Panc1 (cell line): Measurements from ENCODE around the gene OLFM3. TPM values are rescaled to one million over a fixed set of nuclear protein-coding genes. Genes with fewer than 3 reads are reported as not detected.

ENCODE experiments used
- ATAC-seq: fragments of 200-7000 bp; cut with Tn5 transposase; 2 replicates; pipeline ENCODE4 v1.9.1; 2020; ENCODE audit warnings: mild to moderate bottlenecking, moderate library complexity
- BruUV-seq: library from RNA; stranded (reverse); fragments of 400-500 nt; replicated peaks from 2 replicates; lab custom pipeline; 2021; lab: Mats Ljungman, UMichigan
- CTCF ChIA-PET: fragments of 300-600 bp; sonication (Branson Sonifier 250); formaldehyde crosslinking; loops from one replicate; lab custom pipeline; 2022; ENCODE audit warnings: antibody characterized with exemption; lab: Charles Lee
- POLR2A ChIA-PET: fragments of 300-600 bp; sonication (Branson Sonifier 250); formaldehyde crosslinking; loops from one replicate; lab custom pipeline; 2022; ENCODE audit warnings: antibody characterized with exemption; lab: Charles Lee
- DNase-seq: peaks from one replicate; pipeline ENCODE4 v3.0.0-alpha.2; 2010; ENCODE audit warnings: low read depth, low spot score
- H3K27ac ChIP-seq: 2 replicates; pipeline ENCODE4 v1.5.1; 2011; ENCODE audit warnings: mild to moderate bottlenecking, low read length, inconsistent platforms
- H3K27me3 ChIP-seq: fragments of 200-500 bp; sonication (Bioruptor generic); 2 replicates; pipeline ENCODE4 v1.6.0; 2014; ENCODE audit warnings: low read length, inconsistent platforms; ENCODE audit not compliant: control insufficient read depth, insufficient read depth
- H3K36me3 ChIP-seq: fragments of 200-500 bp; sonication (Bioruptor generic); 2 replicates; pipeline ENCODE4 v1.5.1; 2014; ENCODE audit warnings: inconsistent platforms, mild to moderate bottlenecking, low read length, moderate library complexity; ENCODE audit not compliant: control insufficient read depth, insufficient read depth
- H3K4me1 ChIP-seq: 2 replicates; pipeline ENCODE4 v1.5.1; 2011; ENCODE audit warnings: inconsistent platforms, mild to moderate bottlenecking, low read length, moderate library complexity; ENCODE audit not compliant: control insufficient read depth, insufficient read depth
- H3K4me3 ChIP-seq, 2 experiments: 2 replicates each; pipeline ENCODE4 v1.5.1; 2011 to 2012; ENCODE audit warnings: low read depth in 2 of 2, low read length in 2 of 2, mild to moderate bottlenecking in 2 of 2, inconsistent platforms in 1 of 2, moderate library complexity in 1 of 2
- H3K9me3 ChIP-seq: fragments of 200-500 bp; sonication (Bioruptor generic); 2 replicates; pipeline ENCODE4 v1.5.1; 2014; ENCODE audit warnings: low read depth, mild to moderate bottlenecking, inconsistent platforms, low read length, moderate library complexity; ENCODE audit not compliant: control insufficient read depth, insufficient read depth
- POLR2AphosphoS5 ChIP-seq: IDR thresholded peaks from 2 replicates; pipeline ENCODE4 v1.6.1; 2012; ENCODE audit warnings: mild to moderate bottlenecking, low read depth, low read length, moderate library complexity
- REST ChIP-seq, 2 experiments: IDR thresholded peaks; 2 replicates each; pipeline ENCODE4 v1.6.1; 2011 to 2012; ENCODE audit warnings: low read depth in 2 of 2, control low read depth in 1 of 2, low read length in 1 of 2, mild to moderate bottlenecking in 1 of 2, moderate library complexity in 1 of 2; ENCODE audit not compliant: insufficient read depth in 1 of 2
- SIN3A ChIP-seq: IDR thresholded peaks from 2 replicates; pipeline ENCODE4 v1.6.1; 2012; ENCODE audit warnings: low read depth, mild to moderate bottlenecking, low read length, moderate library complexity, borderline replicate concordance; ENCODE audit not compliant: insufficient read depth
- TCF7L2 ChIP-seq: IDR thresholded peaks from 2 replicates; pipeline ENCODE4 v1.6.1; 2011; ENCODE audit warnings: mild to moderate bottlenecking, low read depth, low read length, inconsistent platforms
- in situ Hi-C: cut with HindIII; loops from 2 replicates; pipeline ENCODE4 v1.10.0; 2016; ENCODE audit warnings: low sequenced_read_pairs, low pct_unique_long_range_greater_than_20kb
- intact Hi-C: fragments of 100-400 bp; cut with micrococcal nuclease; formaldehyde crosslinking; loops from one replicate; pipeline ENCODE4 v1.10.0; 2022; ENCODE audit not compliant: unreplicated experiment
- total RNA-seq: library from RNA; stranded (reverse); gene quantifications from one replicate; pipeline ENCODE4 v1.2.1, GENCODE V29; 2021; ENCODE audit not compliant: unreplicated experiment
- TF ChIP-seq, protein P1 (sequence below): fragments of 450-650 bp; IDR thresholded peaks from 2 replicates; pipeline ENCODE4 v1.5.1; 2017; ENCODE audit warnings: mild to moderate bottlenecking

OLFM3 gene
- total RNA-seq, 1 experiment from 2014 or later: not detected

- TF ChIP-seq REST (IDR thresholded peaks at IDR 0.05; ENCODE audit: insufficient read depth in 1 of 2, low read depth in 2 of 2, low read length in 1 of 2): no peak
- no TSS peak for BruUV-seq
- CTCF ChIA-PET: no interaction called here
- Histone ChIP-seq H3K4me1 (no peaks in the 10 kb centered on the region), H3K27me3 (no peaks in the 10 kb centered on the region), H3K27ac (no peak overlapping the region), H3K9me3 (no peaks in the 10 kb centered on the region), H3K4me3 (no peak overlapping the region), H3K36me3 (no peaks in the 10 kb centered on the region)
- intact Hi-C loops (no loop called here), in situ Hi-C loops (no loop called here)
- no peak for ATAC-seq
- DNase-seq: no peak
- POLR2A ChIA-PET: no interaction called here
Observed at GRCh38 chr1:101975371-101975770, 21.4 kb downstream of the OLFM3 start.

DNA sequence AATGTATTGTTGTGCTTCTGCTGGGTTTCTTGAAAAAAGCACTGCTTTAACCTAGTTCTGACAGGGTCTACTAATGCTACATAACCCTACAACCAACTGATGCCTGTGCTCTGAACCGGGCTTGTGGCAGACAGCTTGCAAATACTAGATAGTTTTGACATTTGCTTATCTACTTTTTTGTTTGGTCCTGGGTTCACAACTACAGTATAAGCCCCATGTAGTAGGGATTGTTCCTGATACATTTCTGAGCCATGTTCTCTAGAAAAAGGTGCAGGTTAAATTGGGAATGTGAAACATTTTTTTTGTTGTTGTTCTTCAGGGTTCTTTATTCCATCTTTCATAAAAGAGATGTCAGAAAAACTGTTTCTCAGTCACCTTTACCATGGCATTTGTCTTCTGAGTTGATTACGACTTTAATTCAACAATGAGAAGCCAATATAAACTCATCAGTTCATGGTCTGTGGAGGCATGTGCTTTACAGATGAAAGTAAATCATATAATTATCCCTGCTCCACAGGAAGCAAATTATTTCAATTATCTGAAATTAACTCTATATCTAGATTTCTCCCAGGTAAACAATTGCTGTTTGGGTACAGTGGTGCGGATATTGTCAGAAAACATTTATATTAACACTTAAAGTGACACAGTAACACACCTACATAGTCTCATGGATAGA, 22.0 kb downstream of the OLFM3 start:
- CTCF ChIA-PET: no interaction called here
- H3K36me3 ChIP-seq: no peaks in the 10 kb centered on the region
- no peaks in the 10 kb centered on the region for H3K9me3 ChIP-seq
- H3K27me3 ChIP-seq: no peaks in the 10 kb centered on the region
- no TSS peak for BruUV-seq
- no peak for TF ChIP-seq TCF7L2
- no peak for TF ChIP-seq REST (IDR thresholded peaks at IDR 0.05; ENCODE audit: insufficient read depth in 1 of 2, low read depth in 2 of 2, low read length in 1 of 2)
- TF ChIP-seq, protein P1, sequence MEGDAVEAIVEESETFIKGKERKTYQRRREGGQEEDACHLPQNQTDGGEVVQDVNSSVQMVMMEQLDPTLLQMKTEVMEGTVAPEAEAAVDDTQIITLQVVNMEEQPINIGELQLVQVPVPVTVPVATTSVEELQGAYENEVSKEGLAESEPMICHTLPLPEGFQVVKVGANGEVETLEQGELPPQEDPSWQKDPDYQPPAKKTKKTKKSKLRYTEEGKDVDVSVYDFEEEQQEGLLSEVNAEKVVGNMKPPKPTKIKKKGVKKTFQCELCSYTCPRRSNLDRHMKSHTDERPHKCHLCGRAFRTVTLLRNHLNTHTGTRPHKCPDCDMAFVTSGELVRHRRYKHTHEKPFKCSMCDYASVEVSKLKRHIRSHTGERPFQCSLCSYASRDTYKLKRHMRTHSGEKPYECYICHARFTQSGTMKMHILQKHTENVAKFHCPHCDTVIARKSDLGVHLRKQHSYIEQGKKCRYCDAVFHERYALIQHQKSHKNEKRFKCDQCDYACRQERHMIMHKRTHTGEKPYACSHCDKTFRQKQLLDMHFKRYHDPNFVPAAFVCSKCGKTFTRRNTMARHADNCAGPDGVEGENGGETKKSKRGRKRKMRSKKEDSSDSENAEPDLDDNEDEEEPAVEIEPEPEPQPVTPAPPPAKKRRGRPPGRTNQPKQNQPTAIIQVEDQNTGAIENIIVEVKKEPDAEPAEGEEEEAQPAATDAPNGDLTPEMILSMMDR: no peak
- TF ChIP-seq SIN3A: no peak
- TF ChIP-seq POLR2AphosphoS5: no peak
- no peak overlapping the region for H3K27ac ChIP-seq
- H3K4me3 ChIP-seq: no peak overlapping the region
- POLR2A ChIA-PET: no interaction called here
- intact Hi-C loops (no loop called here), in situ Hi-C loops (no loop called here)
- H3K4me1 ChIP-seq: no peaks in the 10 kb centered on the region
- no peak for ATAC-seq
- no peak for DNase-seq
